HCEC 1CT (cell line): Measurements from ENCODE around the gene S1PR2.
"Not testable (repeated sequence)": the region's sequence is repeated elsewhere in the genome, so short reads cannot be mapped to it uniquely, and the experiment has no call there.

Experiments
- DNase-seq: peaks from one replicate; pipeline ENCODE4 v3.0.0-alpha.2; 2017

S1PR2 gene

GRCh38 chr19:10252707-10253106 is 21.6 kb upstream of the S1PR2 start:
- DNase-seq: no peak

DNA sequence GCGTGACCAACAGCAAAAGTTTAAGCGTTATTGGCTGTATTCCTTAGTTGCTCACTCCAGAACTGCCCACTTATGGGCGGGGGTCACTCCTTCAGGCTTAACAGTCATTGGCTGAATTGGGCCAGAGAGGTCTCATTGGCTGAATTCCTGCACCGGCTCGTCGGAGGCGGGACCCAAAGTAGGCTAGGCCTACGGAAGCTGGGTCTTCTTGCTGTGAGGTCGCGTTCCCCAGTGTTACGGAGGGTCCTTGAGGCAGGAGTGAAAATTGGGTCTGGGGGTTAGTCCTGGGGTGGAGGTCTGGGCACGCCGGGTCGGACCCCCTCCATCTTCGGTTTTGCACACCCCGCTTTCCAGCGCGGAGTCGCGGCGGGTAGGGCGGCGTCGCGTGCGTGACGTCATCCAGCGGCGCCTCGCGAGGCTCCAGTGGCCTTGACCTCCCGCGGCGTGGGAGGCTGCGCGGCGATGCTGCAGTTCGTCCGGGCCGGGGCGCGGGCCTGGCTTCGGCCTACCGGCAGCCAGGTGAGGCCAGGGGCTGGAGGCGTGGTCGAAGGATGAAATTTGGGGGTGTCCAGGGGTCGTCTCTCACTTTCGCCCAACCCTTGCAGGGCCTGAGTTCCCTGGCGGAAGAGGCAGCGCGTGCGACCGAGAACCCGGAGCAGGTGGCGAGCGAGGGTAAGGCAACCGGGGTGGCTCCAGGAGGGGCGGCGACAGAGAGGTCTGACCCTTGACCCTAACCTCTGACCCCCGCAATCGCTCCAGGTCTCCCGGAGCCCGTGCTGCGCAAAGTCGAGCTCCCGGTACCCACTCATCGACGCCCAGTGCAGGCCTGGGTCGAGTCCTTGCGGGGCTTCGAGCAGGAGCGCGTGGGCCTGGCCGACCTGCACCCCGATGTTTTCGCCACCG is 20.9 kb upstream of the S1PR2 start, which contains the start of gene MRPL4:
Gene MRPL4, plus strand, starts transcription at position 423 of the 903 bp plus-strand sequence. Its CDS starts 40 bp downstream, at position 463.
- peak; percentile 99 for DNase-seq

DNA sequence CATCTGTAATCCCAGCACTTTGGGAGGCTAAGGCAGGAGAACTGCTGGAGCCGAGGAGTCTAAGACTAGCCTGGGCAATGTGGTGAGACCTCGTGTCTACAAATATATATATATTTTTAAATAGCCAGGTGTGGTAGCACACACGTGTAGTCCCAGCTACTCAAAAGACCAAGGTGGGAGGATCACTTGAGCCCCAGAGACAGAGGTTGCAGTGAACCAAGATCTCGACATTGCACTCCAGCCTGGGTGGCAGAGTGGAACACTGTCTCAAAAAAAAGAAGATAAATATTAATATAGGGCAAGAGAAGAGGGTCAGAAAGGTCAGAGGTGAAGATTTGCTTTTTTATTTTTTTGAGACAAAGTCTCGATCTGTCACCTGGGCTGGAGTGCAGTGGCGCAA is 15.4 kb upstream of the S1PR2 start:
- DNase-seq: no peak

DNA sequence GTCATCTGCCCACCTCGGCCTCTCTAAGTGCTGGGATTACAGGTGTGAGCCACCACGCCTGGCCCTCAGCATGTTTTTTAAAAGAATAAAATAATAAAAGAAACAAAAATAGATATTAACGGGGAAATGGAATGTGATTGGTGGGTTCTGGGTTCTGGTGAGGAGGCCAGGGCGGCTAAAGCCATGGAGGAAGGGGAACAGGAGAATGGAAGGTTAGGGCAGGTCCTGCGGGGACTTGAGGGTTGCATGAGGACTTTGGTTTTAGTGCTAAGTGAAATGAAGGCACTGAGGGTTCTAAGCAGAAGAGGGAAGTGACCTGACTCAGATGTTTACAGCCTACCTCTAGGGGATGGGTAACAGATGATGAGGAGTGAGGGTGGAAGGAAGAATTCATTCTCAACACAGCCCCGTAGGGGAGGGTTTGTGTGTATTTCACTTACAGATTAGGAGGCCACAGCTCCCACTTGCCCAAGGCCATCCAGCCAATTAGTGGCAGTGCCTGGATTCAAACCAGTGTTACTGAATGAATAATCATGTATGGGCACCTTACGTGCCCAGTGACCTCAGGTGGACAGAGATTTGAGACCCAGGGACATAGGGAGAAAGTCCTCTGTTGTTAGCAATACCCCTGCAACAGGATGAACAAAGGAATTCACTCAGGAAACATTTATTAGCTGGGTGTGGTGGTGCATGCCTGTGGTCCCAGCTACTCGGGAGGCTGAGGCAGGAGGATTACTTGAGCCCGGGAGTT is 14.2 kb upstream of the S1PR2 start:
- no peak for DNase-seq

DNA sequence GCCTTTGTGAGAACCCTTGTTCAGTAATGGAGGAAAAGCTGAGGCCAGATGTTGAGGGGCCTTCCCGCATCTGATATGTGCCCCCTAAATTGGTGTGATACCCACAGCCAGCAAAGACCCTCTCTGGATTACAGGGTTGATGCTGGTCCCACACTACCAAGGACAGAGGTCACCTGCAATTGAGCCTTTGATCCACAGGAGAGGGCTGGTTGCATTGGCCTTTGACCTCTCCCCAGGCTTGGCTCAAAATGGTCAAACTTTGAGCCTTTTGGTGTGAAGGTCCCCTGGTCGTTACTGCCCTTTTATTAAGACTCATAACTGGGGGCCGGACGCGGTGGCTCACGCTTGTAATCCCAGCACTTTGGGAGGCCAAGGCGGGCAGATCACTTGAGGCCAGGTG is 12.5 kb upstream of the S1PR2 start:
- no peak for DNase-seq

- DNase-seq: not testable (repeated sequence)
Measured at GRCh38 chr19:10241826-10242449, 10.8 kb upstream of the S1PR2 start.

DNA sequence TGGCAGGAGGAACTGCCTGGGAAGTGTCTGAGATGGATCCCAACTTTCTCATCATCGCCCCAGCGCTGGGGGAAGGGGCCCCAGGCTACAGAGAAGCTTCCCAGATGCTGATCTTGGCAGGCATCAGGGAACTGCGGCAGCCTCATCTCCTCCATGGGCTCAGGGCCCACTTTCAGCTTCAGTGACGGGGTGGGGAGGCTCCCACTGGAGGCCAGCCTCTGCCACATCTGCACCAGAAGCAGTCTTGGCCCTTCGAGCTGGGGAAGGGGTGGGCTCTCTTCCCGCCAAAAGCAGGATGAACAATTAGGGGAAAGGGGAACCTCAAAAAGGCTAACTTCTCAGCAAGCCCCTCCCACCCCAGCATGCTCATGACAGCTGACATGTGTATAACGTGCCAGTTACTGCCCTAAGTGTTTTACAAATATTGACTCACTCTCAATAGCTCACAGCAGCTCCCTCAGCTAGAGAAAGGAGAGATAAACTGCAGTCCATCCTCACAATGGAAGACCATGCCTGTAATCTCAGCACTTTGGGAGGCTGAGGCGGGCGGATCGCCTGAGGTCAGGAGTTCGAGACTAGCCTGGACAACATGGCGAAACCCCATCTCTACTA is 7.1 kb upstream of the S1PR2 start:
- DNase-seq: peak; percentile 67

GRCh38 chr19:10237702-10238101 is 6.6 kb upstream of the S1PR2 start:
- DNase-seq: no peak

GRCh38 chr19:10235409-10235808 is 4.3 kb upstream of the S1PR2 start:
- not testable (repeated sequence) for DNase-seq

GRCh38 chr19:10235003-10235402 is 3.9 kb upstream of the S1PR2 start:
- no peak for DNase-seq

- DNase-seq: no peak
Measured at GRCh38 chr19:10233946-10234345, 2.8 kb upstream of the S1PR2 start.

- DNase-seq: no peak
Measured at GRCh38 chr19:10231612-10232228, 589 bp upstream of the S1PR2 start.

GRCh38 chr19:10230173-10230860 is 814 bp downstream of the S1PR2 start:
- DNase-seq: no peak

GRCh38 chr19:10228920-10229319 is 2.2 kb downstream of the S1PR2 start:
- DNase-seq: peak; percentile 38

GRCh38 chr19:10228393-10228792 is 2.7 kb downstream of the S1PR2 start:
- no peak for DNase-seq

- peak; percentile 38 for DNase-seq
Measured at GRCh38 chr19:10227026-10227971, 3.8 kb downstream of the S1PR2 start.

DNA sequence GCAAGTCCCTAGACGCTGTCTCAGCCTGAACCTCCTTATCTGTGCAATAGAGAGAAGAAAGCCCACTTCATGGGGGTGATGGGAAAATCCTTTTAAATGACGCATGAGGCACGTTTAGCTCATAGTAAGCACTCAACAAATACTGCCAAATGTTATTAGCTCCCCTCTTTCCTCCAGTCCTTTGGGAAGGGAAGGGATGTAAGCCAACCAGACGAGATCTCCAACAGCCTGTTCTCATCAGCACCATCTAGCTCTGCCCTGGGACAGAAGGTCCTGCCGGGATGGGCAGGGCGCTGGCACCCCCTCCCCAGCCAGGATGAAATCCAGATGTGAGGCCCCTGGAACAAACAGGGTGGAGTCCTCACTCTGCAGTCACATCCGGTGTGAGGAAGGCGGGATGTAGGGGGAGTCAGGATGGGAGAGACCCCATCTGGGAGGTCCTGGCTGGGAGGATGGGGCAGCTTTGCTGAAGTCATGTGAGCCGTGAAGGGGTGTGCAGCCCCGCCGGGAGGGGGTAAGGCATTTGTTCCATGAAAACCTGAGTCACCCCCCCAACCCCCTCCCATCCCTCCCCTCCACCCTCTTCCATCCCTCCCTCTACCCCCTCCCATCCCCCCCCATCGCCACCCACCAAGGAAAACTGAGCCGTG is 4.6 kb downstream of the S1PR2 start:
- peak; percentile 81 for DNase-seq

GRCh38 chr19:10226021-10226375 is 5.1 kb downstream of the S1PR2 start:
- no peak for DNase-seq

DNA sequence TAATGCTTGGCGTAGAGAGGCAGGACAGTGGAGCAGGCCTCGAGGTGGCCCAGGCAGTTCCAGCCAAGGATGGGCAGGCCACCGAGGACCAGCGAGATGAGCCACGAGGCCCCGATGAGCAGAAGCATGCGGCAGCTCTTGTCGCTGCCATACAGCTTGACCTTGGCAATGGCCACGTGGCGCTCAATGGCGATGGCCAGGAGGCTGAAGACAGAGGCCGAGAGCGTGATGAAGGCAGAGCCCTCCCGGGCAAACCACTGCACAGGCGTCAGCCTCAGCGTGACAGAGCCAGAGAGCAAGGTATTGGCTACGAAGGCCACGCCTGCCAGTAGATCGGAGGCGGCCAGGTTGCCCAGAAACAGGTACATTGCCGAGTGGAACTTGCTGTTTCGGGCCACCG is 6.8 kb downstream of the S1PR2 start:
- no peak for DNase-seq

DNA sequence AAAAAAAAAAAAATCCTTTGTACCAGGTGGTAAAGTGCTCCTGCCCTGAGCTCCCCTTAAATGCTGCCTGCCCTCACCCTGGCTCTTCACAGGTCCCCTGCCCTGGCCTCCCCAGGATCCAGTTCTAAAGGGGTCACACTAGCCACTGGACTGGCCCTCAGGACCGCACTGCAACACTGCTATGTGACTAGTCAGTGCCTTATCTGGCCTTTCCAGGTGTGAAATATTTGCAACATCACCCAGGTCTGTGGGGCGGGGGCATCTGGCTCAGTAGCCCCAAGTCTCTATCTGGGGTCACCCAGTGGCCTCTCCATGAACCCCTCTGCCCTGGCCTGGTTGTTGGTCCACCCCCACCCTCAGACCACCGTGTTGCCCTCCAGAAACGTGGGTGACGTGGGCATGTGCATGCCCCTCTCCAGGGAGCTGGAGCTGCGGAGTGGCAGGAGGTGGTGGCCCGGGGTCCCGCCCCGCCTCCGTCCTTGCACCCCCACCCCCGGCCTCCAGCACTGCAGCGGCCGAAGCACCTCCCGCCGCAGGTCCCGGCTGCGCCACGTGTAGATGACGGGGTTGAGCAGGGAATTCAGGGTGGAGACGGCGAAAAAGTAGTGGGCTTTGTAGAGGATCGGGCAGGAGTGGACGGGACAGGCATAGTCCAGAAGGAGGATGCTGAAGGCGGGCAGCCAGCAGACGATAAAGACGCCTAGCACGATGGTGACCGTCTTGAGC is 7.5 kb downstream of the S1PR2 start:
- no peak for DNase-seq
